ENCODE data around the gene BBS2.

Gene BBS2

GRCh38 chr16:56475201-56475600 is 44.6 kb downstream of the BBS2 start:
- DNase-seq: no peak

- no peak for DNase-seq
Observed at GRCh38 chr16:56470666-56471065, 49.2 kb downstream of the BBS2 start.

- no peak for DNase-seq
Observed at GRCh38 chr16:56470232-56470631, 49.6 kb downstream of the BBS2 start.

- DNase-seq: no peak
Observed at GRCh38 chr16:56469748-56470147, 50.1 kb downstream of the BBS2 start.

GRCh38 chr16:56468800-56469199 is 51.0 kb downstream of the BBS2 start:
- no peak for DNase-seq

GRCh38 chr16:56466344-56466743 is 53.5 kb downstream of the BBS2 start:
- DNase-seq: no peak

- no peak for DNase-seq
Observed at GRCh38 chr16:56463153-56463552, 56.7 kb downstream of the BBS2 start.

GRCh38 chr16:56462064-56462796 is 57.6 kb downstream of the BBS2 start:
- no peak for DNase-seq

GRCh38 chr16:56460101-56460500 is 59.7 kb downstream of the BBS2 start:
- DNase-seq: no peak

GRCh38 chr16:56457927-56458470 is 61.8 kb downstream of the BBS2 start:
- no peak for DNase-seq

- peak in 1 of 4 experiments; percentile 6 for DNase-seq
Observed at GRCh38 chr16:56451753-56452689, 67.8 kb downstream of the BBS2 start.

GRCh38 chr16:56450986-56451752 is 68.7 kb downstream of the BBS2 start, which contains the start of the genes NUDT21 and OGFOD1:
NUDT21 (minus strand) TSS chr16:56451332; CDS start chr16:56451202, 130 bp downstream.
OGFOD1 (plus strand) TSS chr16:56451554; CDS start chr16:56451613, 59 bp downstream.
- DNase-seq: peak; percentile 60 to 81 (median 72)

- no peak for DNase-seq
Observed at GRCh38 chr16:56450275-56450985, 69.4 kb downstream of the BBS2 start.

- no peak for DNase-seq
Observed at GRCh38 chr16:56448005-56448404, 71.8 kb downstream of the BBS2 start.

GRCh38 chr16:56447286-56447685 is 72.5 kb downstream of the BBS2 start:
- no peak for DNase-seq

GRCh38 chr16:56438038-56438437 is 81.8 kb downstream of the BBS2 start:
- DNase-seq: no peak

GRCh38 chr16:56436258-56436657 is 83.6 kb downstream of the BBS2 start:
- DNase-seq: no peak

Measured in activated naive CD4-positive, alpha-beta T cell (primary cell).